Cardiac fibroblast (primary cell): ENCODE results near the gene FAM81A.

Experiments used
- DNase-seq, 2 donors: peaks; one replicate each; pipeline versions ENCODE4 v3.0.0 to v3.0.0-alpha.2; 2010; ENCODE audit warnings: low read depth in 2 of 2
- H3K4me3 ChIP-seq, 2 donors: replicated peaks in 1 of 2; 1 replicate in 1 of 2; 2 replicates in 1 of 2; pipeline ENCODE4 v1.5.1; 2011; ENCODE audit warnings: low read depth in 2 of 2, low read length in 2 of 2, mild to moderate bottlenecking in 2 of 2, moderate library complexity in 1 of 2
- CTCF ChIP-seq: IDR thresholded peaks from one replicate; pipeline ENCODE4 v1.5.1; 2011; ENCODE audit warnings: low read depth, mild to moderate bottlenecking, low read length, inconsistent platforms

FAM81A gene

GRCh38 chr15:59406446-59406845 lies 31.5 kb upstream of the FAM81A start:
- no peak for DNase-seq
- TF ChIP-seq CTCF, result no peak
- H3K4me3 ChIP-seq, result no peak overlapping the region

GRCh38 chr15:59407946-59408345 lies 30.0 kb upstream of the FAM81A start:
- DNase-seq, result no peak
- TF ChIP-seq CTCF, result no peak
- H3K4me3 ChIP-seq, result no peak overlapping the region

- DNase-seq, result peak; percentile 7 to 10
- H3K4me3 ChIP-seq, result no peak overlapping the region
- TF ChIP-seq CTCF, result no peak
These were observed 27.5 kb upstream of the FAM81A start for GRCh38 chr15:59410391-59410896.

- no peak overlapping the region for H3K4me3 ChIP-seq
- DNase-seq, result no peak
- TF ChIP-seq CTCF, result no peak
These were observed 24.4 kb upstream of the FAM81A start for GRCh38 chr15:59413577-59413976.

- no peak overlapping the region for H3K4me3 ChIP-seq
- no peak for TF ChIP-seq CTCF
- DNase-seq, result no peak
These were observed 21.2 kb upstream of the FAM81A start for GRCh38 chr15:59416816-59417215.

GRCh38 chr15:59419170-59419569 lies 18.8 kb upstream of the FAM81A start:
- no peak for DNase-seq
- no peak overlapping the region for H3K4me3 ChIP-seq
- no peak for TF ChIP-seq CTCF

- DNase-seq, result no peak
- H3K4me3 ChIP-seq, result no peak overlapping the region
- TF ChIP-seq CTCF, result no peak
These were observed 17.9 kb upstream of the FAM81A start for GRCh38 chr15:59420108-59420507.
